NB4 (cell line): Measurements from ENCODE around the gene INPP5B.
"Not testable (repeated sequence)": the region's sequence is repeated elsewhere in the genome, so short reads cannot be mapped to it uniquely, and the experiment has no call there.

Source experiments
- DNase-seq: peaks from one replicate; pipeline ENCODE4 v3.0.0; 2010; ENCODE audit warnings: low read depth
- H3K4me3 ChIP-seq: one replicate; pipeline ENCODE4 v1.5.1; 2011; ENCODE audit warnings: mild to moderate bottlenecking, low read depth, low read length, moderate library complexity
- MYC ChIP-seq: IDR thresholded peaks from 2 replicates; pipeline ENCODE4 v1.6.1; 2011; ENCODE audit warnings: low read depth, low read length
- POLR2A ChIP-seq: IDR thresholded peaks from 2 replicates; pipeline ENCODE4 v1.6.1; 2011; ENCODE audit warnings: mild to moderate bottlenecking; ENCODE audit not compliant: insufficient read length; ENCODE audit errors: extremely low read depth
- TF ChIP-seq, protein P1 (sequence below): IDR thresholded peaks from one replicate; pipeline ENCODE4 v1.5.1; 2012; ENCODE audit warnings: low read depth, low read length
- TF ChIP-seq, protein P2 (sequence below): IDR thresholded peaks from 2 replicates; pipeline ENCODE4 v1.6.1; 2011; ENCODE audit warnings: low read depth, low read length

The INPP5B gene

DNA sequence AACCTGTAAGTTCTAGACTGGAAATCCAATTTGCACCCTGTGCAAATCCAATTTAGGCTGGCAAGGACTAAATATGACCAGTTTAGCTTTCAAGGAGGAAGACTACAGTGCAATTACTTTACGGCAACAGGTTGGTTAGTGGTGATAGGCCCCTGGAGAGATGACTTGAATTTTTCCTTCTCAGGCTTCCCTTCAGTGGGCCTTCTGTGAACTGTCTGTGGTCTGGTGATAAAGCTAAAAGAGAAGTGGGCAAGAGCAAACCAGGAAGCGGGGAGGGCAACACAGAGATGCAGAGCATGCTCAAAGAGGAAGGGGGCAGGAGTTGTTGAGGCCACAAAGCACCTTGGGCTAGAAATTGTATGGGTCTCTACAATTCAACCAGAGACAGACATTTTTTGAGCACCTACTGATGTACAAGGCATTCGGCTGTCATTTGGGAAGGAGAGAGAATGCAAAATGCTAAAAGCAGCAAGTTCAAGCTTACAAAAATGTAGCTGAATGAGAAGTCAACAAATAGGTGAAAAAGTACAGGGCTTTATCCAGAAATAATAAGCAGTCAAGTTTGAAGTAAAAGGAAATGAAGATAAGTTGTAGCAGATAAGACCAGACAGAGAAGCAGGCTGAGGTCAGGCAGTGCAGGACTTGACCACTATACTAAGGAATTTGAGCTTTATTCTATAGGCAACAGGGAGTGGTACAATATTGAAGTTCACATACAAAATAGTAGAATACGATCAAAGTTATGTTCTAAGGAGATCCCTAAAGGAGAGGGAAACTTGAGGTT is 23.9 kb downstream of the INPP5B start:
- peak overlapping the region; percentile 52 for H3K4me3 ChIP-seq
- TF ChIP-seq, protein P1, sequence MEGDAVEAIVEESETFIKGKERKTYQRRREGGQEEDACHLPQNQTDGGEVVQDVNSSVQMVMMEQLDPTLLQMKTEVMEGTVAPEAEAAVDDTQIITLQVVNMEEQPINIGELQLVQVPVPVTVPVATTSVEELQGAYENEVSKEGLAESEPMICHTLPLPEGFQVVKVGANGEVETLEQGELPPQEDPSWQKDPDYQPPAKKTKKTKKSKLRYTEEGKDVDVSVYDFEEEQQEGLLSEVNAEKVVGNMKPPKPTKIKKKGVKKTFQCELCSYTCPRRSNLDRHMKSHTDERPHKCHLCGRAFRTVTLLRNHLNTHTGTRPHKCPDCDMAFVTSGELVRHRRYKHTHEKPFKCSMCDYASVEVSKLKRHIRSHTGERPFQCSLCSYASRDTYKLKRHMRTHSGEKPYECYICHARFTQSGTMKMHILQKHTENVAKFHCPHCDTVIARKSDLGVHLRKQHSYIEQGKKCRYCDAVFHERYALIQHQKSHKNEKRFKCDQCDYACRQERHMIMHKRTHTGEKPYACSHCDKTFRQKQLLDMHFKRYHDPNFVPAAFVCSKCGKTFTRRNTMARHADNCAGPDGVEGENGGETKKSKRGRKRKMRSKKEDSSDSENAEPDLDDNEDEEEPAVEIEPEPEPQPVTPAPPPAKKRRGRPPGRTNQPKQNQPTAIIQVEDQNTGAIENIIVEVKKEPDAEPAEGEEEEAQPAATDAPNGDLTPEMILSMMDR: no peak
- TF ChIP-seq POLR2A (no peak), MYC (peak; percentile 83)
- TF ChIP-seq, protein P2, sequence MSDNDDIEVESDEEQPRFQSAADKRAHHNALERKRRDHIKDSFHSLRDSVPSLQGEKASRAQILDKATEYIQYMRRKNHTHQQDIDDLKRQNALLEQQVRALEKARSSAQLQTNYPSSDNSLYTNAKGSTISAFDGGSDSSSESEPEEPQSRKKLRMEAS: peak; percentile 67
- peak; percentile 98 for DNase-seq

DNA sequence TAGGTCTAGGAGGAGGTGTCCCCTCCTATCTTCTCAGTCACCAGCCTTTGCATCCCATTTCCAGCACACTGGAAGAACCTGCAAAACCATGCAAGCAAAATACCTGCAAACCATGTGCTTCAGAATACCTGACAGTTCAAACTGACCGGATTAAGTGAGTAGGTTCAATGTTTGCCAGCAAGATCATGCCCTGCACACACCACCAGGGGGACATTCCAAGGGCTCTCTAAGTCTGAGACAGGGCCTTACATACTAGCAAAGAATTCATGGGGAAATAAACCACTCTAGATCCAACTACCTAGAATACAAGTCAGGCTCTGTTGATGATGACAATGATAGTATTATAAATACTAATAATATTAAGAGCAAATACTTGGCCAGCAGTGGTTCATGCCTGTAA is 27.6 kb downstream of the INPP5B start:
- TF ChIP-seq, protein P1: peak; percentile 48
- no peak for TF ChIP-seq MYC
- TF ChIP-seq, protein P2: no peak
- DNase-seq: peak; percentile 61
- H3K4me3 ChIP-seq: no peak overlapping the region

DNA sequence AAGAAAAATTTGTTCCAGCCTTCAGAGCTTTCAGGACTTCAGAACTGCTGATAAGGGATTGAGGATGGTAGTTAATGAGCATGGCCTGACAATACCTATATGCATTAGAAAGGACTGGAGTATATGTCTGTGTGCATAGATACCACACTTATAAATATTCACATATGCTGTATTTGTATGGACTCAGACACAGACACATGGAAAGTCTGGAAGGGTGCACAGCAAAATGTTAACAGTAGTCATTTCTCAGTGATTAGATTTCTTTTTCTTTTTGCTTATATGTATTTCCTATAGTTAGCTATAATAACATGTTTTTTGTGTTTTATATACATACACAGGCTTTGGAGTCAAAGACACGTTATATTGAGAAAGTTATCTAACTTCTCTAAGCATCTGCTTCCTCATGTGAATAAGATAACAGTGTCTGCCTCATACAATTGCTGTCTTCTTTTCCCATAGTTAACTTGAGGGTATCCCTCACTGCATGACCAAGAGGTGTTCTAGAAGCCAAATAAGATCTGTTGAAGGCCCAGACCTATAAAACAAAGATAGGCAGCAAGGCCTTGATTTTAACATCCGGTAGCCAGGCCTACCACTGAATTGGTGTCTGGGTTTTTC is 31.3 kb downstream of the INPP5B start:
- DNase-seq: no peak

DNA sequence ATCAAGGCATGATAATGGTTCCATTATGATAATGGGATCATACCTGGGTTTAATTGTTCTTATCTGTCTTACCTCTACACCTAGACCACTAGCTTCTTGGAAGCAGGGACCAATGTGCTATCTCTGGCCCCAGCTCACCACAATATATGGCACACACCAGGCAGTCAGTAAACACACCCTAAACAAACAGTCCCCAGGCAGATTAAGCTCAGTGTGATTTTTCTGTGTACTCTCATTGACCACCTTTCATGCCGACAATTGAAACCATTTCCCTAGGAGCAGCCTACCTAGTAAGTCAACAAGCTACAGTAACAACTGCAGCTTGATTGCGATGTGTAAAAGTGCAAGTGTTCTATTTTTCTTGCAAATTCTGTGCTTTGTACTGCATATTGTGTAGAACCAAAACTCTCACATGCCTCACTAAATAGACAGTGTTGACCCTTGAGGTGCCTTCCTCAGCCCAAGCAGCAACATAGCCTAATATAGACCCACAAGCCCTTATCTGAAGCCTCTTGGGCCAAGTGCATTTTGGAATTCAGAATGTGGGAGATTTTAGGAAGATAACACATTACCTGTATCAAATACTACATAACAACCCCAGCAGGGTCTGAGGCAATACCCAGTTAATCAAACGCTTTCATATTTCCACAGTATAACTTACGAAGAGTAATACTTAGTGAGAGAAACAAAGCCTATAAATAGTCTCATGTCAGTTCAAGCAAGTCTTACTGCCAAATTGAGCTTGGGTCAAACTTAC is 32.0 kb downstream of the INPP5B start:
- DNase-seq: no peak
- TF ChIP-seq MYC: no peak
- TF ChIP-seq, protein P1: no peak
- TF ChIP-seq POLR2A: no peak
- TF ChIP-seq, protein P2: no peak
- no peak overlapping the region for H3K4me3 ChIP-seq

More for the DNA sequence above, 31.3 kb downstream of the INPP5B start:
- TF ChIP-seq, protein P2: no peak
- TF ChIP-seq, protein P1: no peak
- no peak for TF ChIP-seq POLR2A
- no peak for TF ChIP-seq MYC
- no peak overlapping the region for H3K4me3 ChIP-seq

DNA sequence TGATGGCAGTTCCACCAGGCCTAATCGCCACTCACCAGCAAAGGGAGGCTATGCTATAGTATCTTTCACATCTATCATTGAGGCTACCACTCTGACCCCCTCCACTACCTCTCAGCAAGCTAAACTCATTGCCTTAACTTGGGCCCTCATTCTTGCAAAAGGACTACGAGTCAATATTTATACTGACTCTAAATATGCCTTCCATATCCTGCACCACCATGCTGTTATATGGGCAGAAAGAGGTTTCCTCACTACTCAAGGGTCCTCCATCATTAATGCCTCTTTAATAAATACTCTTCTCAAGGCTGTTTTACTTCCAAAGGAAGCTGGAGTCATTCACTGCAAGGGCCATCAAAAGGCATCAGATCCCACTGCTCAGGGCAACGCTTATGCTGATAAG is 35.4 kb downstream of the INPP5B start:
- not testable (repeated sequence) for DNase-seq, H3K4me3 ChIP-seq

DNA sequence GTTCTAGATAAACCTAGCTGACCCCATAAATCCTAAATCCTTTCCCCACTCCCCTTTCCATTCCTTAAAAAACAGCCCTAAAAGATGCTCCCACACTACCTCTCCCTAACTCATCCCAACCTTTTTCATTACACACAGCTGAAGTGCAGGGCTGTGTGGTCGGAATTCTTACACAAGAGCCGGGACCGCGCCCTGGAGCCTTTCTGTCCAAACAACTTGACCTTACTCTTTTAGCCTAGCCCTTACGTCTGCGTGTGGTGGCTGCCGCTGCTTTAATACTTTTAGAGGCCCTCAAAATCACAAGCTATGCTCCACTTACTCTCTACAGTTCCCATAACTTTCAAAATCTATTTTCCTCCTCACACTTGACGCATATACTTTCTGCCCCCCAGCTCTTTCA is 36.0 kb downstream of the INPP5B start:
- H3K4me3 ChIP-seq, DNase-seq: not testable (repeated sequence)

DNA sequence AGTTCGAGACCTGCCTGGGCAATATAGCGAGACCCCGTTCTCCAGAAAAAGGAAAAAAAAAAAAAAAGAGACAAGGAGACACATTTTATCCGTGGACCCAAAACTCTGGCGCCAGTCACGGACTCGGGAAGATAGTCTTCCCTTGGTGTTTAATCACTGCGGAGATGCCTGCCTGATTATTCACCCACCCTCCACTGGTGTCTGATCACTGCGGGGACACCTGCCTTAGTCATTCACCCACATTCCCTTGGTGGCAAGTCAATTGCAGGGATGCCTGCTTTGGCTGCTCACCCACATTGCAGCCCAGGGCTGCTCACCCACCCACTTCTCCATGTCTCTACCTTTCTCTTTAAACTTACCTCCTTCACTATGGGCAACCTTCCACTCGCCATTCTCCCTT is 38.3 kb downstream of the INPP5B start:
- DNase-seq: not testable (repeated sequence)

DNA sequence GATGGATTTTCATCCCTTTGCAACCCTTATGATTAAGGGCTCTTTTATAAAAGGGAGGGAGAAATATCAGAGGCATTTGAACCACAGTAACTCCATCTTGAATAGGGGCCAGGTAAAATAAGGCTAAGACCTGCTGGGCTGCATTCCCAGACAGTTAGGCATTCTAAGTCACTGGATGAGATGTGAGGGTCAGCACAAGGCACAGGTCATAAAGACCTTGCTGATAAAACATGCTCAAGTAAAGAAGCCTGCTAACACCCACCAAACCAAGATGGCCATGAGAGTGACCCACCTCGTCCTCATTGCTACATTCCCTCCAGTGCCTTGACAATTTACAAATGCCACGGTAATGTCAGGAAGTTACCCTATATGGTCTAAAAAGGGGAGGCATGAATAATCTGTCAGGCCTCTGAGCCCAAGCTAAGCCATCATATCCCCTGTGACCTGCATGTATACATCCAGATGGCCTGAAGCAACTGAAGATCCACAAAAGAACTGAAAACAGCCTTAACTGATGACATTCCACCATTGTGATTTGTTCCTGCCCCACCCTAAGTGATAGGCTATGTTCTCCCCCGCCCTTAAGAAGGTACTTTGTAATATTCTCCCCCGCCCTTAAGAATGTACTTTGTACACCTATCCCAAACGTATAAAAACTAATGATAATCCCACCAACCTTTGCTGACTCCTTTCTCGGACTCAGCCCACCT is 39.3 kb downstream of the INPP5B start:
- not testable (repeated sequence) for H3K4me3 ChIP-seq, DNase-seq

More for the DNA sequence above, 38.3 kb downstream of the INPP5B start:
- H3K4me3 ChIP-seq: not testable (repeated sequence)

DNA sequence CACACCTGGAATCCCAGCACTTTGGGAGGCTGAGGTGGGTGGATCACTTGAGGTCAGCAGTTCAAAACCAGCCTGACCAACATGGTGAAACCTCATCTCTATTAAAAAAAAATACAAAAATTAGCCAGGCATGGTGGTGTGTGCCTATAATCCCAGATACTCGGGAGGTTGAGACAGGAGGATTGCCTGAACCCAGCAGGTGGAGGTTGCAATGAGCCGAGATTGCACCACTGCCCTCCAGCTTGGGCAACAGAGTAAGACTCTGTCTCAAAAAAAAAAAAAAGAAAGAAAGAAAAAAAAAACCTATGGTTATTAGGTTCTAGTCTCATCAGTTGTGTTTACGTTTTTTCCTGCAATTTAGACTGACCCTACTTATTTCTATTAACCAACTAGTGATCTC is 40.3 kb downstream of the INPP5B start:
- not testable (repeated sequence) for DNase-seq

More for the DNA sequence above, 40.3 kb downstream of the INPP5B start:
- not testable (repeated sequence) for H3K4me3 ChIP-seq
